HepG2 (cell line): ENCODE data around the gene LITAF. TPM values are rescaled to one million over a fixed set of nuclear protein-coding genes. Genes with fewer than 3 reads are reported as not detected.

ENCODE experiments used
- ATAC-seq: fragments of 200-7000 bp; cut with Tn5 transposase; 3 replicates; pipeline ENCODE4 v1.9.1; 2020; ENCODE audit warnings: mild to moderate bottlenecking, moderate library complexity
- BruUV-seq: library from RNA; stranded (reverse); fragments of 400-500 nt; replicated peaks from 2 replicates; lab custom pipeline; 2021; lab: Mats Ljungman, UMichigan
- CTCF ChIA-PET: fragments of 300-600 bp; formaldehyde crosslinking; extraction: SDS; loops from one replicate; lab custom pipeline; 2021; ENCODE audit warnings: low total read pairs, inconsistent platforms, low intra/inter-chr PET ratio; lab: Yijun Ruan, JAX
- POLR2A ChIA-PET: fragments of 350-600 bp; sonication (Branson Sonifier 250); formaldehyde crosslinking; loops from one replicate; lab custom pipeline; 2020; ENCODE audit warnings: antibody characterized with exemption, inconsistent platforms; lab: Yijun Ruan, JAX
- DNase-seq: peaks from one replicate; pipeline ENCODE4 v3.0.0-alpha.2; 2015; ENCODE audit warnings: low spot score
- FAIRE-seq: peaks from 3 replicates; lab custom pipeline; 2011; peaks lifted over from hg19 to GRCh38; lab: Jason Lieb, UNC
- H2AFZ ChIP-seq: one replicate; pipeline ENCODE4 v1.6.1; 2011; ENCODE audit warnings: low read length, inconsistent platforms
- H3K27ac ChIP-seq: fragments of 300-600 bp; 3 replicates; pipeline ENCODE4 v1.8.0; 2011; ENCODE audit warnings: mixed run types, mild to moderate bottlenecking, mixed read lengths, low read length, inconsistent platforms; ENCODE audit not compliant: insufficient read depth; ENCODE audit errors: extremely low read length
- H3K27me3 ChIP-seq, 2 experiments: fragments of 200-600 bp in 1 of 2; 2 replicates in 1 of 2; 3 replicates in 1 of 2; pipeline versions ENCODE4 v1.6.0 to v1.8.0; 2011; ENCODE audit warnings: low read length in 2 of 2, mild to moderate bottlenecking in 2 of 2, moderate library complexity in 2 of 2, inconsistent platforms in 1 of 2; ENCODE audit not compliant: insufficient read depth in 2 of 2, control insufficient read depth in 1 of 2
- H3K36me3 ChIP-seq, 2 experiments: fragments of 200-600 bp in 1 of 2; replicated peaks in 1 of 2; 2 replicates in 1 of 2; 3 replicates in 1 of 2; pipeline versions ENCODE4 v1.5.1 to v1.8.0; 2011; ENCODE audit warnings: low read length in 2 of 2, inconsistent platforms in 1 of 2; ENCODE audit not compliant: insufficient read depth in 2 of 2, control insufficient read depth in 1 of 2
- H3K4me1 ChIP-seq: 2 replicates; pipeline ENCODE4 v1.5.1; 2012; ENCODE audit warnings: low read length, inconsistent platforms; ENCODE audit not compliant: insufficient read depth
- H3K4me2 ChIP-seq: 2 replicates; pipeline ENCODE4 v1.6.0; 2011; ENCODE audit warnings: low read depth, low read length, inconsistent platforms
- H3K4me3 ChIP-seq, 3 experiments: fragments of 200-600 bp in 1 of 3; sonication (generic), shearing (Covaris generic) in 1 of 3; replicated peaks in 1 of 3; 2 replicates each; pipeline ENCODE4 v1.5.1; 2011 to 2016; ENCODE audit warnings: low read length in 3 of 3, inconsistent platforms in 2 of 3, low read depth in 2 of 3, mild to moderate bottlenecking in 2 of 3, control low read depth in 1 of 3, mixed read lengths in 1 of 3; ENCODE audit not compliant: insufficient read depth in 1 of 3
- H3K79me2 ChIP-seq: one replicate; pipeline ENCODE4 v1.6.1; 2011; ENCODE audit warnings: low read length, inconsistent platforms; ENCODE audit not compliant: insufficient read depth
- H3K9ac ChIP-seq: 2 replicates; pipeline ENCODE4 v1.6.0; 2011; ENCODE audit warnings: mild to moderate bottlenecking, low read depth, low read length, inconsistent platforms; ENCODE audit not compliant: insufficient read depth
- H3K9me3 ChIP-seq: 2 replicates; pipeline ENCODE4 v1.5.1; 2012; ENCODE audit warnings: mild to moderate bottlenecking, low read length
- H4K20me1 ChIP-seq: 2 replicates; pipeline ENCODE4 v1.6.0; 2011; ENCODE audit warnings: inconsistent platforms, mild to moderate bottlenecking, low read length, moderate library complexity; ENCODE audit not compliant: insufficient read depth
- ARNT2 ChIP-seq: sonication (generic); formaldehyde crosslinking; IDR thresholded peaks from 2 replicates; pipeline ENCODE4 v1.8.0; 2022; ENCODE audit warnings: mild to moderate bottlenecking, low read depth, missing genetic modification reagents, moderate library complexity
- CEBPB ChIP-seq: IDR thresholded peaks from 2 replicates; pipeline ENCODE4 v1.6.1; 2011; ENCODE audit warnings: low read depth, low read length, improper control_type of control experiment, borderline replicate concordance
- FOXK2 ChIP-seq: fragments of 450-650 bp; IDR thresholded peaks from 2 replicates; pipeline ENCODE4 v1.6.1; 2016
- HOXD1 ChIP-seq: sonication (generic); formaldehyde crosslinking; IDR thresholded peaks from 2 replicates; pipeline ENCODE4 v1.5.0; 2020; ENCODE audit warnings: missing genetic modification reagents
- KDM1A ChIP-seq: IDR thresholded peaks from 2 replicates; pipeline ENCODE4 v1.6.1; 2016; ENCODE audit warnings: missing compliant biosample characterization
- PHF5A ChIP-seq: IDR thresholded peaks from one replicate; pipeline ENCODE4 v1.6.1; 2018; ENCODE audit warnings: low read depth, missing genetic modification reagents; ENCODE audit not compliant: unreplicated experiment
- REL ChIP-seq: sonication (generic); formaldehyde crosslinking; conservative IDR thresholded peaks from 2 replicates; pipeline ENCODE4 v1.8.0; 2022; ENCODE audit warnings: mild to moderate bottlenecking, missing genetic modification reagents, moderate library complexity
- ZBTB42 ChIP-seq: sonication (generic); formaldehyde crosslinking; IDR thresholded peaks from 2 replicates; pipeline ENCODE4 v1.5.0; 2020; ENCODE audit warnings: mild to moderate bottlenecking, missing genetic modification reagents
- ZMYM3 ChIP-seq: sonication (generic); formaldehyde crosslinking; IDR thresholded peaks from 2 replicates; pipeline ENCODE4 v1.5.1; 2020; ENCODE audit warnings: mild to moderate bottlenecking, missing genetic modification reagents
- ZNF264 ChIP-seq: sonication (generic); formaldehyde crosslinking; IDR thresholded peaks from 2 replicates; pipeline ENCODE4 v1.4.0; 2020; ENCODE audit warnings: missing genetic modification reagents
- ZNF550 ChIP-seq: sonication (generic); formaldehyde crosslinking; IDR thresholded peaks from 2 replicates; pipeline ENCODE4 v1.4.0; 2020; ENCODE audit warnings: mild to moderate bottlenecking, missing genetic modification reagents, borderline replicate concordance
- WGBS: methylation state at CpG from one replicate; pipeline ENCODE4 v1.1.6; 2017; ENCODE audit warnings: low lambda C conversion rate; 5-methylcytosine and 5-hydroxymethylcytosine counted together
- in situ Hi-C: cut with HindIII; loops from 2 replicates; pipeline ENCODE4 v1.10.0; 2017; ENCODE audit warnings: low pct_unique_long_range_greater_than_20kb; ENCODE audit not compliant: extremely low pct_ligation_motif_present
- intact Hi-C: fragments of 100-400 bp; cut with micrococcal nuclease; formaldehyde crosslinking; loops from one replicate; pipeline ENCODE4 v1.10.0; 2022; ENCODE audit not compliant: unreplicated experiment
- polyA plus RNA-seq, 8 experiments: library from polyadenylated mRNA; depleted of rRNA in 3 of 8; stranded (reverse) in 7 of 8; unstranded in 1 of 8; fragments of >200 nt; fragmentation: Illumina TruSeq in 4 of 8; extraction: Trizol in 4 of 8; gene quantifications; 2 replicates each; pipeline versions ENCODE4 v1.2.1 to v1.2.3, GENCODE V29; 2011 to 2016; ENCODE audit warnings: low read depth in 4 of 8, missing spikeins in 1 of 8, mixed read lengths in 1 of 8; ENCODE audit not compliant: insufficient read depth in 1 of 8
- total RNA-seq, 5 experiments: library from RNA; depleted of rRNA; stranded (reverse); fragments of >200 nt; fragmentation: Illumina TruSeq; extraction: Trizol; gene quantifications; 2 replicates each; pipeline ENCODE4 v1.2.3, GENCODE V29; 2016; ENCODE audit warnings: low read depth in 1 of 5
- TF ChIP-seq, protein P1 (sequence below): sonication (generic); formaldehyde crosslinking; IDR thresholded peaks from 2 replicates; pipeline ENCODE4 v1.5.0; 2020; ENCODE audit warnings: missing genetic modification reagents

The LITAF gene
- total and polyA plus RNA-seq, 2 of the 13 experiments (the other 11 are each of a cell fraction or from before 2014, with no cell fraction given): 80.1 to 141 TPM

- TF ChIP-seq ZNF264: no peak
Observed at GRCh38 chr16:11511328-11511727, 75.4 kb downstream of the LITAF start (continued).

- no peaks in the 10 kb centered on the region for H3K9me3 ChIP-seq
- H2AFZ ChIP-seq: no peak overlapping the region
- H3K36me3 ChIP-seq: no peaks in the 10 kb centered on the region
- H3K4me3 ChIP-seq: no peak overlapping the region
- no TSS peak for BruUV-seq
- no peaks in the 10 kb centered on the region for H4K20me1 ChIP-seq
- H3K79me2 ChIP-seq: no peaks in the 10 kb centered on the region
- intact Hi-C loops (no loop called here), in situ Hi-C loops (loop anchor here (25.0 kb wide), 1 partner anchor 98 kb away; no protein-coding TSS in a partner anchor)
- FAIRE-seq (no peak), DNase-seq (no peak), ATAC-seq (no peak)
- peaks cover 19% of the 10 kb centered on the region for H3K4me1 ChIP-seq
- CTCF ChIA-PET: no interaction called here
- TF ChIP-seq FOXK2: no peak
- TF ChIP-seq HOXD1: no peak
- TF ChIP-seq REL (CRISPR knock-in tag): no peak
- no peak for TF ChIP-seq ZNF550 (CRISPR knock-in tag)
- 0 out of 2 replicates have a peak, but pooled peaks have one; percentile 13 for TF ChIP-seq KDM1A (CRISPR knock-in tag)
- TF ChIP-seq ARNT2: no peak
- TF ChIP-seq ZBTB42 (CRISPR knock-in tag): no peak
- TF ChIP-seq PHF5A (CRISPR knock-in tag): no peak
- peak; percentile 83; the same call in 1 of the 2 replicates for TF ChIP-seq ZMYM3 (CRISPR knock-in tag)
- TF ChIP-seq, protein P1, sequence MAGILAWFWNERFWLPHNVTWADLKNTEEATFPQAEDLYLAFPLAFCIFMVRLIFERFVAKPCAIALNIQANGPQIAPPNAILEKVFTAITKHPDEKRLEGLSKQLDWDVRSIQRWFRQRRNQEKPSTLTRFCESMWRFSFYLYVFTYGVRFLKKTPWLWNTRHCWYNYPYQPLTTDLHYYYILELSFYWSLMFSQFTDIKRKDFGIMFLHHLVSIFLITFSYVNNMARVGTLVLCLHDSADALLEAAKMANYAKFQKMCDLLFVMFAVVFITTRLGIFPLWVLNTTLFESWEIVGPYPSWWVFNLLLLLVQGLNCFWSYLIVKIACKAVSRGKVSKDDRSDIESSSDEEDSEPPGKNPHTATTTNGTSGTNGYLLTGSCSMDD (CRISPR knock-in tag): no peak
- TF ChIP-seq CEBPB: no peak
- no peak overlapping the region for H3K9ac ChIP-seq
- POLR2A ChIA-PET: interaction anchor here (1.3 kb wide), 1 partner anchor 13 kb away, joined by 4 read pairs; no protein-coding TSS in a partner anchor
- 36% methylated on average over 12 of the region's 12 CpGs for WGBS
- H3K27ac ChIP-seq: no peak overlapping the region
- no peak overlapping the region for H3K4me2 ChIP-seq
- H3K27me3 ChIP-seq: peaks cover 2 to 21% of the 10 kb centered on the region in 2 experiments
Observed at GRCh38 chr16:11510178-11510973, 76.3 kb downstream of the LITAF start.
